ENCODE results near the gene RPAP3.

Gene RPAP3

GRCh38 chr12:47705566-47706425, at the start of gene RPAP3:
TSS of gene RPAP3 (minus strand) at chr12:47706030. CDS start at chr12:47702840, 3,190 bp downstream.
- Histone ChIP-seq H3K9ac (ENCODE audit: low read length) (peak within 1 kb of the TSS; percentile 80), H3K36me3 (ENCODE audit: control insufficient read depth, low read depth, low read length) (peaks cover 6% of the 10 kb centered on the region), H3K9me3 (ENCODE audit: control insufficient read depth, low read depth, low read length) (no peaks in the 10 kb centered on the region), H3K27ac (ENCODE audit: low read length) (peak within 1 kb of the TSS; percentile 75), H3K27me3 (ENCODE audit: control insufficient read depth, insufficient read depth, low read length) (no peaks in the 10 kb centered on the region), H3K4me3 (ENCODE audit: low read length) (peak within 1 kb of the TSS; percentile 66), H3K4me1 (ENCODE audit: control insufficient read depth, low read depth, low read length) (peaks cover 7% of the 10 kb centered on the region)

- no peaks in the 10 kb centered on the region for H3K36me3 ChIP-seq (ENCODE audit: control insufficient read depth, low read depth, low read length)
- H3K27ac ChIP-seq (ENCODE audit: low read length): no peak overlapping the region
- H3K27me3 ChIP-seq (ENCODE audit: control insufficient read depth, insufficient read depth, low read length): no peaks in the 10 kb centered on the region
- H3K9me3 ChIP-seq (ENCODE audit: control insufficient read depth, low read depth, low read length): no peaks in the 10 kb centered on the region
- no peak overlapping the region for H3K9ac ChIP-seq (ENCODE audit: low read length)
- peaks cover 24% of the 10 kb centered on the region for H3K4me1 ChIP-seq (ENCODE audit: control insufficient read depth, low read depth, low read length)
- no peak overlapping the region for H3K4me3 ChIP-seq (ENCODE audit: low read length)
Measured at GRCh38 chr12:47754881-47755280, 49.1 kb upstream of the RPAP3 start.

- no peak overlapping the region for H3K9ac ChIP-seq (ENCODE audit: low read length)
- H3K4me1 ChIP-seq (ENCODE audit: control insufficient read depth, low read depth, low read length): peaks cover 17% of the 10 kb centered on the region
- H3K27me3 ChIP-seq (ENCODE audit: control insufficient read depth, insufficient read depth, low read length): no peaks in the 10 kb centered on the region
- no peaks in the 10 kb centered on the region for H3K36me3 ChIP-seq (ENCODE audit: control insufficient read depth, low read depth, low read length)
- H3K4me3 ChIP-seq (ENCODE audit: low read length): no peak overlapping the region
- no peaks in the 10 kb centered on the region for H3K9me3 ChIP-seq (ENCODE audit: control insufficient read depth, low read depth, low read length)
- no peak overlapping the region for H3K27ac ChIP-seq (ENCODE audit: low read length)
Measured at GRCh38 chr12:47754126-47754525, 48.3 kb upstream of the RPAP3 start.

- no peak overlapping the region for H3K27ac ChIP-seq (ENCODE audit: low read length)
- peaks cover 13% of the 10 kb centered on the region for H3K4me1 ChIP-seq (ENCODE audit: control insufficient read depth, low read depth, low read length)
- no peaks in the 10 kb centered on the region for H3K9me3 ChIP-seq (ENCODE audit: control insufficient read depth, low read depth, low read length)
- H3K27me3 ChIP-seq (ENCODE audit: control insufficient read depth, insufficient read depth, low read length): no peaks in the 10 kb centered on the region
- no peak overlapping the region for H3K4me3 ChIP-seq (ENCODE audit: low read length)
- H3K9ac ChIP-seq (ENCODE audit: low read length): no peak overlapping the region
- no peaks in the 10 kb centered on the region for H3K36me3 ChIP-seq (ENCODE audit: control insufficient read depth, low read depth, low read length)
Measured at GRCh38 chr12:47753021-47754001, 47.5 kb upstream of the RPAP3 start.

- Histone ChIP-seq H3K4me3 (ENCODE audit: low read length) (no peak overlapping the region), H3K36me3 (ENCODE audit: control insufficient read depth, low read depth, low read length) (no peaks in the 10 kb centered on the region), H3K9me3 (ENCODE audit: control insufficient read depth, low read depth, low read length) (no peaks in the 10 kb centered on the region), H3K27ac (ENCODE audit: low read length) (no peak overlapping the region), H3K27me3 (ENCODE audit: control insufficient read depth, insufficient read depth, low read length) (no peaks in the 10 kb centered on the region), H3K9ac (ENCODE audit: low read length) (no peak overlapping the region), H3K4me1 (ENCODE audit: control insufficient read depth, low read depth, low read length) (peaks cover 6% of the 10 kb centered on the region)
Measured at GRCh38 chr12:47752552-47752951, 46.7 kb upstream of the RPAP3 start.

GRCh38 chr12:47752121-47752520, 46.3 kb upstream of the RPAP3 start:
- Histone ChIP-seq H3K9ac (ENCODE audit: low read length) (no peak overlapping the region), H3K4me1 (ENCODE audit: control insufficient read depth, low read depth, low read length) (peaks cover 6% of the 10 kb centered on the region), H3K36me3 (ENCODE audit: control insufficient read depth, low read depth, low read length) (no peaks in the 10 kb centered on the region), H3K27me3 (ENCODE audit: control insufficient read depth, insufficient read depth, low read length) (no peaks in the 10 kb centered on the region), H3K9me3 (ENCODE audit: control insufficient read depth, low read depth, low read length) (no peaks in the 10 kb centered on the region), H3K4me3 (ENCODE audit: low read length) (no peak overlapping the region), H3K27ac (ENCODE audit: low read length) (no peak overlapping the region)

GRCh38 chr12:47751561-47751960, 45.7 kb upstream of the RPAP3 start:
- Histone ChIP-seq H3K36me3 (ENCODE audit: control insufficient read depth, low read depth, low read length) (no peaks in the 10 kb centered on the region), H3K27ac (ENCODE audit: low read length) (no peak overlapping the region), H3K4me1 (ENCODE audit: control insufficient read depth, low read depth, low read length) (peaks cover 6% of the 10 kb centered on the region), H3K4me3 (ENCODE audit: low read length) (no peak overlapping the region), H3K9ac (ENCODE audit: low read length) (no peak overlapping the region), H3K27me3 (ENCODE audit: control insufficient read depth, insufficient read depth, low read length) (no peaks in the 10 kb centered on the region), H3K9me3 (ENCODE audit: control insufficient read depth, low read depth, low read length) (no peaks in the 10 kb centered on the region)

- Histone ChIP-seq H3K9me3 (ENCODE audit: control insufficient read depth, low read depth, low read length) (no peaks in the 10 kb centered on the region), H3K4me1 (ENCODE audit: control insufficient read depth, low read depth, low read length) (peaks cover 6% of the 10 kb centered on the region), H3K4me3 (ENCODE audit: low read length) (no peak overlapping the region), H3K27ac (ENCODE audit: low read length) (no peak overlapping the region), H3K36me3 (ENCODE audit: control insufficient read depth, low read depth, low read length) (no peaks in the 10 kb centered on the region), H3K27me3 (ENCODE audit: control insufficient read depth, insufficient read depth, low read length) (no peaks in the 10 kb centered on the region), H3K9ac (ENCODE audit: low read length) (no peak overlapping the region)
Measured at GRCh38 chr12:47750916-47751470, 45.2 kb upstream of the RPAP3 start.

- Histone ChIP-seq H3K27me3 (ENCODE audit: control insufficient read depth, insufficient read depth, low read length) (no peaks in the 10 kb centered on the region), H3K9ac (ENCODE audit: low read length) (no peak overlapping the region), H3K4me1 (ENCODE audit: control insufficient read depth, low read depth, low read length) (peaks cover 6% of the 10 kb centered on the region), H3K36me3 (ENCODE audit: control insufficient read depth, low read depth, low read length) (no peaks in the 10 kb centered on the region), H3K27ac (ENCODE audit: low read length) (no peak overlapping the region), H3K4me3 (ENCODE audit: low read length) (no peak overlapping the region), H3K9me3 (ENCODE audit: control insufficient read depth, low read depth, low read length) (no peaks in the 10 kb centered on the region)
Measured at GRCh38 chr12:47750229-47750798, 44.5 kb upstream of the RPAP3 start.

GRCh38 chr12:47748899-47749298, 43.1 kb upstream of the RPAP3 start:
- Histone ChIP-seq H3K4me3 (ENCODE audit: low read length) (no peak overlapping the region), H3K27ac (ENCODE audit: low read length) (no peak overlapping the region), H3K27me3 (ENCODE audit: control insufficient read depth, insufficient read depth, low read length) (no peaks in the 10 kb centered on the region), H3K9ac (ENCODE audit: low read length) (no peak overlapping the region), H3K36me3 (ENCODE audit: control insufficient read depth, low read depth, low read length) (no peaks in the 10 kb centered on the region), H3K9me3 (ENCODE audit: control insufficient read depth, low read depth, low read length) (no peaks in the 10 kb centered on the region), H3K4me1 (ENCODE audit: control insufficient read depth, low read depth, low read length) (peaks cover 3% of the 10 kb centered on the region)

- Histone ChIP-seq H3K9me3 (ENCODE audit: control insufficient read depth, low read depth, low read length) (no peaks in the 10 kb centered on the region), H3K9ac (ENCODE audit: low read length) (no peak overlapping the region)
Measured at GRCh38 chr12:47748507-47748828, 42.6 kb upstream of the RPAP3 start.

More at GRCh38 chr12:47748507-47748828, 42.6 kb upstream of the RPAP3 start:
- H3K4me1 ChIP-seq (ENCODE audit: control insufficient read depth, low read depth, low read length): no peaks in the 10 kb centered on the region
- H3K4me3 ChIP-seq (ENCODE audit: low read length): no peak overlapping the region
- no peak overlapping the region for H3K27ac ChIP-seq (ENCODE audit: low read length)
- no peaks in the 10 kb centered on the region for H3K27me3 ChIP-seq (ENCODE audit: control insufficient read depth, insufficient read depth, low read length)
- no peaks in the 10 kb centered on the region for H3K36me3 ChIP-seq (ENCODE audit: control insufficient read depth, low read depth, low read length)
